GM10248 (cell line): Measurements from ENCODE around the gene HSP90AB1.

Experiments used
- CTCF ChIA-PET: fragments of 300-600 bp; sonication (Branson Sonifier 250); formaldehyde crosslinking; extraction: SDS; loops from one replicate; lab custom pipeline; 2021; ENCODE audit warnings: antibody characterized with exemption; lab: Yijun Ruan, JAX
- POLR2A ChIA-PET: fragments of 350-650 bp; sonication (Branson Sonifier 250); formaldehyde crosslinking; extraction: SDS; loops from one replicate; lab custom pipeline; 2020; ENCODE audit warnings: antibody characterized with exemption; lab: Yijun Ruan, JAX
- DNase-seq: peaks from one replicate; pipeline ENCODE4 v3.0.0; 2012; ENCODE audit errors: extremely low spot score
- TF ChIP-seq, protein P1 (sequence below): IDR thresholded peaks from 2 replicates; pipeline ENCODE4 v1.5.1; 2012; ENCODE audit warnings: mild to moderate bottlenecking, low read depth; ENCODE audit errors: extremely low read depth, missing control alignments, control extremely low read depth

Gene HSP90AB1

DNA sequence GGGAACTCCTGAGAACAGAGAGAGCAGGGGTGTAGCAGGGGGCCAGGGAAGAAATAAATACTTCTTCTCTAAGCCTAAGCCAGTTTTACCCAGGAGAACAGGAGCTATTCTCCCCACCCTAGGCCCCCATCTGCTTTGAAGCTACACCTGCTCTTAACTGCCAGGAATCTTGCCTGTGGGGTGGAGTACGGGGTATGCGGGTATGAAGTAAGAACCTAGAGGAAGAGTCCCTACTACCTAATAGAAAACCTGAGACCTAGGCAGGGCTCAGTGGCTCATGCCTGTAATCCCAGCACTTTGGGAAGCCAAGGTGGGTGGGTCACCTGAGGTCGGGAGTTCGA is 22.0 kb upstream of the HSP90AB1 start:
- DNase-seq: no peak
- TF ChIP-seq, protein P1, sequence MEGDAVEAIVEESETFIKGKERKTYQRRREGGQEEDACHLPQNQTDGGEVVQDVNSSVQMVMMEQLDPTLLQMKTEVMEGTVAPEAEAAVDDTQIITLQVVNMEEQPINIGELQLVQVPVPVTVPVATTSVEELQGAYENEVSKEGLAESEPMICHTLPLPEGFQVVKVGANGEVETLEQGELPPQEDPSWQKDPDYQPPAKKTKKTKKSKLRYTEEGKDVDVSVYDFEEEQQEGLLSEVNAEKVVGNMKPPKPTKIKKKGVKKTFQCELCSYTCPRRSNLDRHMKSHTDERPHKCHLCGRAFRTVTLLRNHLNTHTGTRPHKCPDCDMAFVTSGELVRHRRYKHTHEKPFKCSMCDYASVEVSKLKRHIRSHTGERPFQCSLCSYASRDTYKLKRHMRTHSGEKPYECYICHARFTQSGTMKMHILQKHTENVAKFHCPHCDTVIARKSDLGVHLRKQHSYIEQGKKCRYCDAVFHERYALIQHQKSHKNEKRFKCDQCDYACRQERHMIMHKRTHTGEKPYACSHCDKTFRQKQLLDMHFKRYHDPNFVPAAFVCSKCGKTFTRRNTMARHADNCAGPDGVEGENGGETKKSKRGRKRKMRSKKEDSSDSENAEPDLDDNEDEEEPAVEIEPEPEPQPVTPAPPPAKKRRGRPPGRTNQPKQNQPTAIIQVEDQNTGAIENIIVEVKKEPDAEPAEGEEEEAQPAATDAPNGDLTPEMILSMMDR: no peak
- CTCF ChIA-PET: interaction anchor here (0.6 to 6.8 kb wide), 16 partner anchors 9 to 456 kb away, joined by 3 to 116 read pairs (median 4); partner anchors contain the start of gene HSP90AB1
- POLR2A ChIA-PET: interaction anchor here (1.4 to 3.3 kb wide), 2 partner anchors 22 to 26 kb away, joined by 4 to 21 read pairs; partner anchors contain the start of gene HSP90AB1

DNA sequence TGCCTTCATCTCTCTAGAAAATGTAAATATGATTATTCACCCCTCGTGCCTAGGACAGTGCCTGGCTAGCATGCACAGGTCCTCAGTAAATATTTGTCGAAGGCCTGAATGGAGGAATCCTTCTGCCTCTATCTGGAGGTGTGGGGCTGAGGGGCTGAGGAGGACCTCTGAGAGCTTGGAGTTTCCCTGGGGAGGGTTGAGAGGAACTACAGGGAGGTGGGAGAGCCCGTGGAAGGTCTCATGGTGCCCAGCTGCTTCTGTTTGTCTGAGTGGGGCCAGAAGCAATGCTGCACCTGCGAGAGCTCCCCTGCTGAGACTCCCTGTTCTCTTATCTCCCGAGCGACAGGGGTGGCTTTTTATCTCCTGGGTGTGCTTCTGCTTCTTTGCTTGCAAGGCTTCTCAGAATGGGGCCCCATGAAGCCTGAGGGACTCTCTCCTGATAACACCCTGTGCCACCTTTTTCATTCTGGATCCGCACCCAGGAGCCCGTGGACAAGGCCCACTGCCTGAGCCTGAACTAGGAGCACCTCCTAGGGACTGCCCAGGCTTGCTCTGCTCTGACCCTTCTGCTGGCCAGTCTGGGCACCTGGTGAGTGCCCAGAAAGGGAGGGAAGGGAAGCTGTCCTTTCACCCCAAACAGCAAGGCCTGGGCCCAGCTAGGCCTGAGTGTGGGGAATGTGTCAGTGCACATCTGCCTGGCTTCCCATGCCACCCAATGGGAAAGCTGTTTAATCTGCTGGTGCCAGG is 21.1 kb upstream of the HSP90AB1 start:
- TF ChIP-seq, protein P1: no peak
- ChIA-PET POLR2A (interaction anchor here (0.6 to 3.3 kb wide), 2 partner anchors 22 to 832 kb away, joined by 5 to 21 read pairs; partner anchors contain the start of gene HSP90AB1), CTCF (interaction anchor here (1.0 to 6.8 kb wide), 7 partner anchors 10 to 126 kb away, joined by 4 to 116 read pairs (median 7); partner anchors contain the start of gene HSP90AB1)
- DNase-seq: peak; percentile 10

DNA sequence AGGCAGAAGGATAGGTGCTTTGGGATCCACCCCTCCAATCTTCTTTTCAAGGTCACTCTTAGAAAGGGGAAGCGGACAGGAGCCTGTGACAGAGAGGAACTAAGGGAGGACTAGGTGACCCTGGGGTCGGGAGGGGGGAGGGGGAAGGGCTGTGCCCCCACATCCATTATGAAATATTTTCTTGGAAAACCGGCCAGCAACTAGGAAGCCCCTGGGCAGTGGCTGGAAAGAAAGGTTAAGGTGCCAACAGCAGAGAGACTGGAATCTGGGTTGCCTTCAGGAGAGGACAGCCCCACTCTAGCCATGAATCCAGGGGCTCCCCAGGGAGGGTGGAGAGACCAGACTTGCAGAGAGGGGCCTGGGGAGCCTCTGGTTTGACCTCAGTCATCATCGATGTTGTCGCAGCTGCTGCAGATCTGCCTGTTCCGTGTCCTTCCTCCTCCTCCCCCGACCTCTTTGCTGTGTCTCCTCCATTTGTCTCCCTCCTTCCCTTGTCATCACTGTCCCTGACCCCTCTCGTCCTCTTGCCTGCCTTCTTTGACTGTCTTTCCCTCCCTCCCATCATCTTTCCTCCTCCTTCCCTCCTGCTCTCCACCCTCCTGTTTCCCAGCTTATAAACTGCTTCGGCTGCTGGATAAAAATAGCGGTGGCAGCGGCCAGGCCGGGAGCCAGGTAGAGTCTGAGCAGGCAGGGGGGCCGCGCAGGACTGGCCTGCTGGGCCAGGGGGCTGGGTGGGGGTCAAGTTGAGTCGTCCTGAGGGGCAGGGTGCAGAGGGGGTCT is 20.3 kb upstream of the HSP90AB1 start:
- TF ChIP-seq, protein P1: no peak
- peak; percentile 13 for DNase-seq
- ChIA-PET CTCF (interaction anchor here (1.4 to 6.8 kb wide), 6 partner anchors 9 to 52 kb away, joined by 3 to 116 read pairs (median 20); partner anchors contain the start of genes HSP90AB1 and MYMX), POLR2A (interaction anchor here (3.3 kb wide), 1 partner anchor 21 kb away, joined by 21 read pairs; the partner anchor contains the start of gene HSP90AB1)

DNA sequence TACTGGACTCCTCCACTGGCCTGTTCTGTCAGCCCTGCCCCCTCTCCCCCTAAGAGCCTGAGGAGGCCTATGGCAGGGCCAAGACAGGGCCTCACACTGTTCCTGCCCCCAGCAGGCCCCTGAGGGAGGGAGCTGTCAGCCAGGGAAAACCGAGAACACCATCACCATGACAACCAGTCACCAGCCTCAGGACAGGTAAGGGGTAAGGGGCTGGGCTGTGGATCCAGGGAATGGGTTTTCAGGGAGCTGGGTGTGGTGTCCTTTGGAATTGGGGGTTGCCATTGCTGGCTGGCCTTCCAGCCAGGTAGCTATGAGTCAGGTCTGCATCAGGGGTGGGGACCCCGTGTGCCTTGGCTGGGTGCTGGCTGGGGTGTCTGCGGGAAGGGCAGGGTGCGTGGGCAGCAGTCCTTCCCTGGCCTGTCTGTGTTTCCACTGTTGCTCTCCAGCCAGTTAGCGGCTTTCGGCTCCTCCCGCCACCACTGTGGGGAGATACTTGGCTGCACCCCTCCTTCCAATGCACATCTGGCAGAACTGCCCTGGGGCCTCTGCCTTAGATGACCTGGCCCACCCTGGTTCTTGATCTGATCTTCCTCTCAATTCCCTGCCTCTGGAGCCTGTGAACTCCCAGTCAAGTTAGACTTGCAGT is 19.6 kb upstream of the HSP90AB1 start:
- POLR2A ChIA-PET: no interaction called here
- CTCF ChIA-PET: interaction anchor here (0.9 to 2.5 kb wide), 7 partner anchors 11 to 458 kb away, joined by 3 to 12 read pairs (median 5); partner anchors contain the start of genes AARS2 and MYMX
- TF ChIP-seq, protein P1: no peak
- no peak for DNase-seq

DNA sequence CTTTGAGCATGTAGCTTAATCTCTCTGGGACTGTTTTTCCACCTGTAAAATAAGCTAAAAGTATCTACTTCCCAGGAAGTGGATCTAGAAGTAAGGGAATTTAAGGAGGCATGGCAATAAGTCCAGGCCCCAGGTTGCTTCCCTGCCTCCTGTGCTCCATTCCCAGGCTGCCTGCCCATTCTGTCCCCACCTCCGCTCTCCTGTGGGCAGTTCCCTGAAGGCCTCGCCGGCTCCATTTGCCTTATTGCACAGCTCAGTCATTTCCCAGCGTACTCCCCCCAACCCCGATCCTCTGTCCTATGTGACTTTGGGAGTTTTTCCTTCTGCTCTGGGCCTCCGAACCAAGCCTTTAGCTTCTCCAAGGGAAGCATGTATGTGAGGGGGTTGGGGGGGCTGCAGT is 18.9 kb upstream of the HSP90AB1 start:
- POLR2A ChIA-PET: interaction anchor here (0.7 kb wide), 1 partner anchor 19 kb away, joined by 4 read pairs; the partner anchor contains the start of gene HSP90AB1
- CTCF ChIA-PET: interaction anchor here (0.9 to 2.5 kb wide), 8 partner anchors 10 to 459 kb away, joined by 3 to 12 read pairs (median 4); partner anchors contain the start of genes AARS2 and MYMX

More for the DNA sequence above, 18.9 kb upstream of the HSP90AB1 start:
- DNase-seq: no peak
- TF ChIP-seq, protein P1: no peak
